GM23248 (cell line): ENCODE data around the gene AIF1. TPM values are rescaled to one million over a fixed set of nuclear protein-coding genes. Genes with fewer than 3 reads are reported as not detected.

Experiments used
- DNase-seq: peaks from one replicate; pipeline ENCODE4 v3.0.0-alpha.2; 2015
- H2AFZ ChIP-seq: fragments of 200-600 bp; sonication (generic); 2 replicates; pipeline ENCODE4 v1.6.1; 2016; ENCODE audit warnings: antibody characterized with exemption
- H3F3A ChIP-seq: fragments of 200-600 bp; sonication (generic); 2 replicates; pipeline ENCODE4 v1.6.1; 2016; ENCODE audit warnings: mild to moderate bottlenecking, antibody characterized with exemption, mixed run types; ENCODE audit not compliant: insufficient read depth
- H3K27ac ChIP-seq: fragments of 200-600 bp; sonication (generic); 2 replicates; pipeline ENCODE4 v1.5.1; 2016; ENCODE audit warnings: mild to moderate bottlenecking
- H3K27me3 ChIP-seq: fragments of 200-600 bp; sonication (generic); replicated peaks from 2 replicates; pipeline ENCODE4 v1.6.1; 2016; ENCODE audit warnings: mild to moderate bottlenecking; ENCODE audit not compliant: insufficient read depth
- H3K36me3 ChIP-seq: fragments of 200-600 bp; sonication (generic); 2 replicates; pipeline ENCODE4 v1.6.1; 2016; ENCODE audit warnings: low read depth, mild to moderate bottlenecking
- H3K4me1 ChIP-seq: fragments of 200-600 bp; sonication (generic); 2 replicates; pipeline ENCODE4 v1.6.1; 2016; ENCODE audit warnings: mild to moderate bottlenecking; ENCODE audit not compliant: insufficient read depth
- H3K4me2 ChIP-seq: fragments of 200-600 bp; sonication (generic); one replicate; pipeline ENCODE4 v1.6.1; 2016; ENCODE audit warnings: mild to moderate bottlenecking; ENCODE audit not compliant: unreplicated experiment
- H3K4me3 ChIP-seq: fragments of 200-600 bp; sonication (generic); 2 replicates; pipeline ENCODE4 v1.5.1; 2016; ENCODE audit warnings: mild to moderate bottlenecking
- H3K79me2 ChIP-seq: fragments of 200-600 bp; sonication (generic); 2 replicates; pipeline ENCODE4 v1.6.1; 2016; ENCODE audit warnings: mild to moderate bottlenecking; ENCODE audit not compliant: insufficient read depth
- H3K9ac ChIP-seq: fragments of 200-600 bp; sonication (generic); 2 replicates; pipeline ENCODE4 v1.6.1; 2016; ENCODE audit warnings: mild to moderate bottlenecking
- H3K9me2 ChIP-seq: fragments of 200-600 bp; sonication (generic); 2 replicates; pipeline ENCODE4 v1.6.1; 2016; ENCODE audit warnings: mixed run types, mild to moderate bottlenecking, moderate library complexity; ENCODE audit not compliant: insufficient read depth
- H3K9me3 ChIP-seq: fragments of 200-600 bp; sonication (generic); one replicate; pipeline ENCODE4 v1.6.1; 2017; ENCODE audit warnings: low read depth
- H4K20me1 ChIP-seq: fragments of 200-600 bp; sonication (generic); 2 replicates; pipeline ENCODE4 v1.6.0; 2016; ENCODE audit not compliant: insufficient read depth
- EZH2 ChIP-seq: fragments of 200-600 bp; sonication (generic); IDR thresholded peaks from 2 replicates; pipeline ENCODE4 v1.6.1; 2018; ENCODE audit warnings: antibody characterized with exemption, mild to moderate bottlenecking; ENCODE audit not compliant: insufficient read depth, poor library complexity, severe bottlenecking
- EZH2phosphoT487 ChIP-seq: fragments of 200-600 bp; sonication (generic); IDR thresholded peaks from 2 replicates; pipeline ENCODE4 v1.6.1; 2018; ENCODE audit warnings: antibody characterized with exemption, moderate library complexity, mild to moderate bottlenecking, low read depth; ENCODE audit not compliant: insufficient read depth
- WGBS, 2 experiments: methylation state at CpG; one replicate each; pipeline ENCODE4 v1.1.6; 2015 to 2017; ENCODE audit warnings: low lambda C conversion rate in 2 of 2, low coverage in 1 of 2; ENCODE audit errors: missing lambda C conversion rate in 2 of 2; 5-methylcytosine and 5-hydroxymethylcytosine counted together
- in situ Hi-C: fragments of 300-500 bp; cut with MboI; formaldehyde crosslinking; loops from 2 replicates; pipeline ENCODE4 v1.15.0; 2020
- polyA plus RNA-seq: library from polyadenylated mRNA; unstranded; fragments of >200 nt; fragmentation: Nextera tagmentation; extraction: Ambion mirVana; gene quantifications from 2 replicates; pipeline ENCODE4 v1.2.1, GENCODE V29; 2016
- total RNA-seq: library from RNA; depleted of rRNA; stranded (reverse); fragments of >200 nt; shearing (Covaris generic); gene quantifications from 2 replicates; pipeline ENCODE4 v1.2.3, GENCODE V29; 2014

Gene AIF1
- total and polyA plus RNA-seq, 2 experiments from 2014 or later: not detected

GRCh38 chr6:31659649-31660380 is 44.8 kb downstream of the AIF1 start:
- H3K27me3 ChIP-seq: no peaks in the 10 kb centered on the region
- peaks cover 92% of the 10 kb centered on the region for H3K79me2 ChIP-seq
- peaks cover 24% of the 10 kb centered on the region for H3K4me1 ChIP-seq
- H3K9me2 ChIP-seq: no peaks in the 10 kb centered on the region
- H3K9ac ChIP-seq: peak overlapping the region; percentile 88
- no peaks in the 10 kb centered on the region for H4K20me1 ChIP-seq
- TF ChIP-seq EZH2 (no peak), EZH2phosphoT487 (no peak)
- DNase-seq: peak; percentile 64
- in situ Hi-C loops: no loop called here
- H3K4me3 ChIP-seq: peak overlapping the region; percentile 91
- peak overlapping the region; percentile 76 for H3K27ac ChIP-seq
- WGBS, 2 experiments: 34 to 40% methylated on average over 13 of the region's 13 CpGs
- H3F3A ChIP-seq: peaks cover 27% of the 10 kb centered on the region
- peak overlapping the region; percentile 80 for H2AFZ ChIP-seq
- peak overlapping the region; percentile 97 for H3K4me2 ChIP-seq
- no peaks in the 10 kb centered on the region for H3K36me3 ChIP-seq
- H3K9me3 ChIP-seq: no peaks in the 10 kb centered on the region

DNA sequence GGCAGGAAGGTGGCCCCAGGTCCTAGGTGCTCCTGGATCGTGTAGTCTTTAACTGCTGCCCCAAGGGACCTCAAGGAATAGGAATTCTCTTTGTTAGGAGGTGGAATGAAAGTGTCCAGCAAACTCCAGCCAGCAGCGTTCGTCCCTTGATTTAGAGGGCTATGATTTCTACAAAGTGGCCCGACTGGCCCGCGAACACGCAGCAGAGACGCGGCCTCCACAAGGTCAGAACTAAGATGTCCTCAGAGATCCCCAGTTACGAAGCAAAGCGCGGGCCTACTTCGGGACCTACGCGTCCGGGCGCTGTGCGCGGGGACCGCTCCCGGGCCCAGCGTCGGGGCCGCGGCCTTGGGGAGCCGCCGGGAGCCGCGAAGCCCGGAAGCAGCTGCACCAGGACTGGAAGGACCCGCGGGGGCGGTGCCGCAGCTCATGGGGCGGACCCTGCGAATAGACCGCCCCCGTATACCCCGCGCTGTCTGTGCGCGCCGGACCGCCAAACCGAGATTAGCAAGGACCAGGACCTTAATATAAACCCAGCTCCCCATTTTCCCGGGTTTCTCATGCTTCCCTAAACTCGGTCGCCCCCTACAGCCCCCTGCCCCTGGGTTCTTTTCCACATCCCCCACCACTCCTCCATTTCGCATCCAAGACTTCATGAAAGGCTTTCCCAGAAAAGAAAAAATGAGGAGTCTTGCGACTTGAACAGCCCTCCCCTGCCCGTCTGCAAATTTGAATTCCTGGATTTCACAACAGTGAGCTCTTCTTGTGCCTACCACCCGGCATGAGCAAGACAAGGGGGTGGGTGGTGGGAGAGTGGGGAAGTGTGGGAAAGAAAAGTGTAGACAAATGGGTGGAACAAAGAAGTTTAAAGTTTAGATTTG is 45.6 kb downstream of the AIF1 start, which contains the start of gene C6orf47:
C6orf47 (minus strand) TSS at position 398 of the 881 bp plus-strand sequence. CDS start 831 bp downstream, outside the sequence.
- no peaks in the 10 kb centered on the region for H3K9me2 ChIP-seq
- no peaks in the 10 kb centered on the region for H3K36me3 ChIP-seq
- H3K27ac ChIP-seq: peak within 1 kb of the TSS; percentile 76
- peak; percentile 91 for DNase-seq
- in situ Hi-C loops: no loop called here
- no peaks in the 10 kb centered on the region for H3K27me3 ChIP-seq
- peak within 1 kb of the TSS; percentile 88 for H3K9ac ChIP-seq
- H3K9me3 ChIP-seq: no peaks in the 10 kb centered on the region
- H3K4me3 ChIP-seq: peak within 1 kb of the TSS; percentile 91
- H3F3A ChIP-seq: peaks cover 31% of the 10 kb centered on the region
- no peaks in the 10 kb centered on the region for H4K20me1 ChIP-seq
- 1 to 2% methylated on average over 33 to 51 of the region's 52 CpGs for WGBS, 2 experiments
- H3K4me2 ChIP-seq: peak within 1 kb of the TSS; percentile 97
- H3K4me1 ChIP-seq: peaks cover 24% of the 10 kb centered on the region
- H3K79me2 ChIP-seq: peaks cover 84% of the 10 kb centered on the region
- TF ChIP-seq EZH2phosphoT487 (no peak), EZH2 (no peak)
- peak within 1 kb of the TSS; percentile 80 for H2AFZ ChIP-seq

DNA sequence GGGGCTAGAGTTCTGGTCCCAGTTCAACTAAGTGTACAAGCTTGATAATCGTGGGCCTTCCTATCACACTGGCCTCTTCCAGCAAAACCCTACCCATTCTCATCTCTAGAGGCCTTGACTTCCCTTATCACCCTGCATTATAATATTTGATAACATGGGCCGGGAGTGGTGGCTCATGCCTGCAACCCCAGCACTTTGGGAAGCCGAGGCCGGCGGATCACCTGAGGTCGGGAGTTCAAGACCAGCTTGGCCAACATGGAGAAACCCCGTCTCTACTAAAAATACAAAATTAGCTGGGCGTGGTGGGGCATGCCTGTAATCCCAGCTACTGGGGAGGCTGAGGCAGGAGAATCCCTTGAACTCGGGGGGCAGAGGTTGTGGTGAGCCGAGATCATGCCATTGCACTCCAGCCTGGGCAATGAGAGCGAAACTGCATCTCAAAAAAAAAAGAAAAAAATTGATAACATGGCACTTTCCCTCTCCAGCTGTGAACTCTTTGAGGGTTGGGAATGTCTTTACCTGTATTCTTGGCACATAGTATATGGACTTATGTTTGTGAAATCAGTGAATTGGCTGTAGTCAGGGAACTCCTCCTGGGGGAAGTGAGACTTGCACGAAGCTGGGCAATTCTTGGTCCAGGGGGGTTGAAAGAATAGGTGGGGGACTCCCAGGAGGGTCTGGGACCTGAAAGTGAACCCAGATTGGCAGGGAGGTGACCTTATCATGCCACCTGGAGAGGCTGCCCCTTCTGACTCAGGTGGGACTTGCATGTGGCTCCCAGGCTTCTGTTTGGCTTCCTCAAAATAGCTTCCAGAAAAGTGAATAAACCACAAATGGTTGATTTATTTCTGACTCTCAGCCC is 46.5 kb downstream of the AIF1 start:
- no peaks in the 10 kb centered on the region for H3K9me3 ChIP-seq
- no peaks in the 10 kb centered on the region for H4K20me1 ChIP-seq
- H3K36me3 ChIP-seq: no peaks in the 10 kb centered on the region
- DNase-seq: no peak
- TF ChIP-seq EZH2phosphoT487 (no peak), EZH2 (no peak)
- H3K27ac ChIP-seq: peak overlapping the region; percentile 76
- peak overlapping the region; percentile 80 for H2AFZ ChIP-seq
- peak overlapping the region; percentile 88 for H3K9ac ChIP-seq
- peaks cover 24% of the 10 kb centered on the region for H3K4me1 ChIP-seq
- H3K79me2 ChIP-seq: peaks cover 82% of the 10 kb centered on the region
- no peaks in the 10 kb centered on the region for H3K27me3 ChIP-seq
- WGBS, 2 experiments: 84 to 89% methylated on average over 12 of the region's 12 CpGs
- H3K4me3 ChIP-seq: peak overlapping the region; percentile 91
- peak overlapping the region; percentile 97 for H3K4me2 ChIP-seq
- no peaks in the 10 kb centered on the region for H3K9me2 ChIP-seq
- in situ Hi-C loops: no loop called here
- H3F3A ChIP-seq: peaks cover 33% of the 10 kb centered on the region
